Measurements from ENCODE around the gene NDUFA13. TPM values are rescaled to one million over a fixed set of nuclear protein-coding genes. Genes with fewer than 3 reads are reported as not detected.

NDUFA13 gene
- total and polyA plus RNA-seq, 4 donors = 183 to 307 (median 229) TPM

GRCh38 chr19:19514881-19515641 is 964 bp upstream of the NDUFA13 start, which contains the start of gene TSSK6:
TSSK6 (minus strand) TSS chr19:19515548; CDS start chr19:19515427, 121 bp downstream.
- WGBS, 2 donors = 76 to 79% methylated on average over 74 of the region's 74 CpGs
- H3K4me1 ChIP-seq (ENCODE audit: control insufficient read depth in 1 of 2, insufficient read depth in 2 of 2, low read length in 2 of 2) = no peaks in the 10 kb centered on the region
- no peak for DNase-seq
- H3K27ac ChIP-seq (ENCODE audit: low read depth in 1 of 2, low read length in 2 of 2) = peak within 1 kb of the TSS in 1 of 2 donors; percentile 81
- peaks cover under 1 to 2% of the 10 kb centered on the region in 2 donors for H3K36me3 ChIP-seq (ENCODE audit: control insufficient read depth in 1 of 2, insufficient read depth in 2 of 2, low read length in 1 of 2)
- intact Hi-C loops (cut with DNase I) = no loop called here
- H3K9me3 ChIP-seq (ENCODE audit: control insufficient read depth, low read length) = no peaks in the 10 kb centered on the region
- ATAC-seq (ENCODE audit: low FRiP score) = no peak
- peak within 1 kb of the TSS; percentile 72 to 85 for H3K4me3 ChIP-seq (ENCODE audit: low read length in 2 of 2)
- H3K27me3 ChIP-seq (ENCODE audit: control insufficient read depth in 1 of 2, insufficient read depth in 2 of 2, low read length in 1 of 2) = no peaks in the 10 kb centered on the region

- no peak for DNase-seq
- Histone ChIP-seq H3K36me3 (ENCODE audit: control insufficient read depth in 1 of 2, insufficient read depth in 2 of 2, low read length in 1 of 2) (peaks cover 2 to 3% of the 10 kb centered on the region in 2 donors), H3K9me3 (ENCODE audit: control insufficient read depth, low read length) (no peaks in the 10 kb centered on the region), H3K27ac (ENCODE audit: low read depth in 1 of 2, low read length in 2 of 2) (no peak overlapping the region), H3K4me1 (ENCODE audit: control insufficient read depth in 1 of 2, insufficient read depth in 2 of 2, low read length in 2 of 2) (no peaks in the 10 kb centered on the region), H3K27me3 (ENCODE audit: control insufficient read depth in 1 of 2, insufficient read depth in 2 of 2, low read length in 1 of 2) (no peaks in the 10 kb centered on the region), H3K4me3 (ENCODE audit: low read length in 2 of 2) (no peak overlapping the region)
- WGBS, 2 donors = 77 to 84% methylated on average over 10 of the region's 10 CpGs
- no peak for ATAC-seq (ENCODE audit: low FRiP score)
- intact Hi-C loops (cut with DNase I) = no loop called here
These were observed 1.2 kb downstream of the NDUFA13 start for GRCh38 chr19:19517235-19517619.

- H3K4me3 ChIP-seq (ENCODE audit: low read length in 2 of 2) = no peak overlapping the region
- H3K27ac ChIP-seq (ENCODE audit: low read depth in 1 of 2, low read length in 2 of 2) = no peak overlapping the region
- ATAC-seq (ENCODE audit: low FRiP score) (no peak), DNase-seq (no peak)
- intact Hi-C loops (cut with DNase I) = loop anchor here in 1 of 2 donors (5.0 kb wide), 1 partner anchor 561 kb away; no protein-coding TSS in a partner anchor
- no peaks in the 10 kb centered on the region for H3K9me3 ChIP-seq (ENCODE audit: control insufficient read depth, low read length)
- no peaks in the 10 kb centered on the region for H3K27me3 ChIP-seq (ENCODE audit: control insufficient read depth in 1 of 2, insufficient read depth in 2 of 2, low read length in 1 of 2)
- no peaks in the 10 kb centered on the region for H3K4me1 ChIP-seq (ENCODE audit: control insufficient read depth in 1 of 2, insufficient read depth in 2 of 2, low read length in 2 of 2)
- 81 to 84% methylated on average over 6 of the region's 6 CpGs for WGBS, 2 donors
- peaks cover 2 to 3% of the 10 kb centered on the region in 2 donors for H3K36me3 ChIP-seq (ENCODE audit: control insufficient read depth in 1 of 2, insufficient read depth in 2 of 2, low read length in 1 of 2)
These were observed 5.0 kb downstream of the NDUFA13 start for GRCh38 chr19:19520989-19521388.

- 86 to 87% methylated on average over 3 of the region's 3 CpGs for WGBS, 2 donors
- DNase-seq (no peak), ATAC-seq (ENCODE audit: low FRiP score) (no peak)
- Histone ChIP-seq H3K27ac (ENCODE audit: low read depth in 1 of 2, low read length in 2 of 2) (no peak overlapping the region), H3K4me1 (ENCODE audit: control insufficient read depth in 1 of 2, insufficient read depth in 2 of 2, low read length in 2 of 2) (no peaks in the 10 kb centered on the region), H3K4me3 (ENCODE audit: low read length in 2 of 2) (no peak overlapping the region), H3K9me3 (ENCODE audit: control insufficient read depth, low read length) (no peaks in the 10 kb centered on the region), H3K27me3 (ENCODE audit: control insufficient read depth in 1 of 2, insufficient read depth in 2 of 2, low read length in 1 of 2) (no peaks in the 10 kb centered on the region), H3K36me3 (ENCODE audit: control insufficient read depth in 1 of 2, insufficient read depth in 2 of 2, low read length in 1 of 2) (peaks cover 2 to 3% of the 10 kb centered on the region in 2 donors)
- intact Hi-C loops (cut with DNase I) = loop anchor here in 1 of 2 donors (5.0 kb wide), 1 partner anchor 559 kb away; no protein-coding TSS in a partner anchor
These were observed 7.2 kb downstream of the NDUFA13 start for GRCh38 chr19:19523177-19523576.

- Histone ChIP-seq H3K4me1 (ENCODE audit: control insufficient read depth in 1 of 2, insufficient read depth in 2 of 2, low read length in 2 of 2) (no peaks in the 10 kb centered on the region), H3K9me3 (ENCODE audit: control insufficient read depth, low read length) (no peaks in the 10 kb centered on the region), H3K27ac (ENCODE audit: low read depth in 1 of 2, low read length in 2 of 2) (no peak overlapping the region), H3K36me3 (ENCODE audit: control insufficient read depth in 1 of 2, insufficient read depth in 2 of 2, low read length in 1 of 2) (peaks cover 2 to 3% of the 10 kb centered on the region in 2 donors), H3K27me3 (ENCODE audit: control insufficient read depth in 1 of 2, insufficient read depth in 2 of 2, low read length in 1 of 2) (no peaks in the 10 kb centered on the region), H3K4me3 (ENCODE audit: low read length in 2 of 2) (no peak overlapping the region)
- intact Hi-C loops (cut with DNase I) = loop anchor here in 1 of 2 donors (5.0 kb wide), 1 partner anchor 558 kb away; no protein-coding TSS in a partner anchor
- DNase-seq (no peak), ATAC-seq (ENCODE audit: low FRiP score) (no peak)
- WGBS, 2 donors = 87 to 91% methylated on average over 7 of the region's 7 CpGs
These were observed 8.0 kb downstream of the NDUFA13 start for GRCh38 chr19:19524053-19524452.

GRCh38 chr19:19525611-19526380 is 9.8 kb downstream of the NDUFA13 start:
- intact Hi-C loops (cut with DNase I) = no loop called here
- H3K27ac ChIP-seq (ENCODE audit: low read depth in 1 of 2, low read length in 2 of 2) = no peak overlapping the region
- H3K4me3 ChIP-seq (ENCODE audit: low read length in 2 of 2) = no peak overlapping the region
- ATAC-seq (ENCODE audit: low FRiP score) (no peak), DNase-seq (no peak)
- no peaks in the 10 kb centered on the region for H3K27me3 ChIP-seq (ENCODE audit: control insufficient read depth in 1 of 2, insufficient read depth in 2 of 2, low read length in 1 of 2)
- no peaks in the 10 kb centered on the region for H3K4me1 ChIP-seq (ENCODE audit: control insufficient read depth in 1 of 2, insufficient read depth in 2 of 2, low read length in 2 of 2)
- no peaks in the 10 kb centered on the region for H3K36me3 ChIP-seq (ENCODE audit: control insufficient read depth in 1 of 2, insufficient read depth in 2 of 2, low read length in 1 of 2)
- 87 to 88% methylated on average over 23 of the region's 23 CpGs for WGBS, 2 donors
- no peaks in the 10 kb centered on the region for H3K9me3 ChIP-seq (ENCODE audit: control insufficient read depth, low read length)

GRCh38 chr19:19526581-19527370 is 10.8 kb downstream of the NDUFA13 start:
- no peak for ATAC-seq (ENCODE audit: low FRiP score)
- WGBS, 2 donors = 73 to 78% methylated on average over 28 of the region's 28 CpGs
- Histone ChIP-seq H3K4me1 (ENCODE audit: control insufficient read depth in 1 of 2, insufficient read depth in 2 of 2, low read length in 2 of 2) (no peaks in the 10 kb centered on the region), H3K27me3 (ENCODE audit: control insufficient read depth in 1 of 2, insufficient read depth in 2 of 2, low read length in 1 of 2) (no peaks in the 10 kb centered on the region), H3K4me3 (ENCODE audit: low read length in 2 of 2) (no peak overlapping the region), H3K36me3 (ENCODE audit: control insufficient read depth in 1 of 2, insufficient read depth in 2 of 2, low read length in 1 of 2) (no peaks in the 10 kb centered on the region), H3K9me3 (ENCODE audit: control insufficient read depth, low read length) (no peaks in the 10 kb centered on the region), H3K27ac (ENCODE audit: low read depth in 1 of 2, low read length in 2 of 2) (no peak overlapping the region)
- intact Hi-C loops (cut with DNase I) = no loop called here
- DNase-seq = no peak

- H3K27me3 ChIP-seq (ENCODE audit: control insufficient read depth in 1 of 2, insufficient read depth in 2 of 2, low read length in 1 of 2) = no peaks in the 10 kb centered on the region
- DNase-seq (no peak), ATAC-seq (ENCODE audit: low FRiP score) (no peak)
- intact Hi-C loops (cut with DNase I) = no loop called here
- no peak overlapping the region for H3K4me3 ChIP-seq (ENCODE audit: low read length in 2 of 2)
- H3K4me1 ChIP-seq (ENCODE audit: control insufficient read depth in 1 of 2, insufficient read depth in 2 of 2, low read length in 2 of 2) = no peaks in the 10 kb centered on the region
- no peaks in the 10 kb centered on the region for H3K9me3 ChIP-seq (ENCODE audit: control insufficient read depth, low read length)
- no peaks in the 10 kb centered on the region for H3K36me3 ChIP-seq (ENCODE audit: control insufficient read depth in 1 of 2, insufficient read depth in 2 of 2, low read length in 1 of 2)
- WGBS, 2 donors = 93 to 95% methylated on average over 9 of the region's 9 CpGs
- H3K27ac ChIP-seq (ENCODE audit: low read depth in 1 of 2, low read length in 2 of 2) = no peak overlapping the region
These were observed 11.3 kb downstream of the NDUFA13 start for GRCh38 chr19:19527371-19527656.
